A549 (cell line): ENCODE measurements around the gene IRX5. TPM values are rescaled to one million over a fixed set of nuclear protein-coding genes. Genes with fewer than 3 reads are reported as not detected.

ENCODE experiments used
- ATAC-seq, 2 experiments: fragments of 200-7000 bp in 1 of 2; fragments of >200 bp in 1 of 2; cut with Nextera tagmentation in 1 of 2; cut with Tn5 transposase in 1 of 2; 3 replicates each; pipeline versions ENCODE4 v1.8.0 to v1.9.1; 2018 to 2020; ENCODE audit warnings: mild to moderate bottlenecking in 1 of 2, moderate library complexity in 1 of 2
- CTCF ChIA-PET: fragments of 300-600 bp; sonication (Branson Sonifier 250); formaldehyde crosslinking; extraction: SDS; loops from one replicate; lab custom pipeline; 2021; ENCODE audit warnings: antibody characterized with exemption, inconsistent platforms; lab: Yijun Ruan, JAX
- POLR2A ChIA-PET: fragments of 350-600 bp; formaldehyde crosslinking; extraction: SDS; loops from one replicate; lab custom pipeline; 2021; ENCODE audit warnings: antibody characterized with exemption, inconsistent platforms; lab: Yijun Ruan, JAX
- DNase-seq, 2 experiments: peaks; one replicate each; pipeline versions ENCODE4 v3.0.0 to v3.0.0-alpha.2; 2011 to 2016; ENCODE audit warnings: low read depth in 1 of 2, low spot score in 1 of 2
- FAIRE-seq: peaks from 2 replicates; lab custom pipeline; 2011; peaks lifted over from hg19 to GRCh38; lab: Jason Lieb, UNC
- H3K27ac ChIP-seq, 2 experiments: fragments of >200 bp; sonication (Bioruptor Twin); formaldehyde crosslinking; 3 replicates each; pipeline ENCODE4 v1.5.1; 2016 to 2017
- H3K4me1 ChIP-seq: fragments of >200 bp; sonication (Bioruptor Twin); formaldehyde crosslinking; 3 replicates; pipeline ENCODE4 v1.6.1; 2016
- H3K4me2 ChIP-seq: fragments of >200 bp; sonication (Bioruptor Twin); formaldehyde crosslinking; 3 replicates; pipeline ENCODE4 v1.6.1; 2016
- H3K4me3 ChIP-seq: fragments of >200 bp; sonication (Bioruptor Twin); formaldehyde crosslinking; 3 replicates; pipeline ENCODE4 v1.5.1; 2016
- H3K9me3 ChIP-seq: fragments of >200 bp; sonication (Bioruptor Twin); formaldehyde crosslinking; 3 replicates; pipeline ENCODE4 v1.6.1; 2016
- BCL3 ChIP-seq: fragments of >200 bp; sonication (Bioruptor Twin); formaldehyde crosslinking; IDR thresholded peaks from 3 replicates; pipeline ENCODE4 v1.6.1; 2016
- CBX2 ChIP-seq: fragments of 200-600 bp; sonication (generic); IDR thresholded peaks from 2 replicates; pipeline ENCODE4 v1.6.1; 2016; ENCODE audit warnings: low read depth, mild to moderate bottlenecking, borderline replicate concordance
- E2F6 ChIP-seq: IDR thresholded peaks from 2 replicates; pipeline ENCODE4 v1.6.1; 2012; ENCODE audit warnings: low read depth, borderline replicate concordance
- FOXS1 ChIP-seq: fragments of 250-450 bp; sonication (Bioruptor Pico); IDR thresholded peaks from 2 replicates; pipeline ENCODE4 v1.5.0; 2020; ENCODE audit warnings: mild to moderate bottlenecking, moderate library complexity
- HES2 ChIP-seq: fragments of >200 bp; sonication (Bioruptor Twin); formaldehyde crosslinking; IDR thresholded peaks from 2 replicates; pipeline ENCODE4 v1.6.1; 2016
- HEYL ChIP-seq: fragments of 250-450 bp; sonication (Bioruptor Pico); IDR thresholded peaks from 2 replicates; pipeline ENCODE4 v1.8.0; 2021; ENCODE audit warnings: mild to moderate bottlenecking, moderate library complexity
- HOXB13 ChIP-seq: fragments of 250-450 bp; sonication (Bioruptor Pico); IDR thresholded peaks from 2 replicates; pipeline ENCODE4 v1.5.0; 2020; ENCODE audit warnings: low read depth, mild to moderate bottlenecking, moderate library complexity
- KDM1A ChIP-seq: fragments of 200-600 bp; sonication (generic); IDR thresholded peaks from 2 replicates; pipeline ENCODE4 v1.6.1; 2016; ENCODE audit warnings: low read depth, mild to moderate bottlenecking
- NFE2L2 ChIP-seq: fragments of 150-350 bp; conservative IDR thresholded peaks from 2 replicates; pipeline ENCODE4 v1.6.1; 2014; ENCODE audit warnings: low read length
- NPAS2 ChIP-seq: fragments of 250-450 bp; sonication (Bioruptor Pico); IDR thresholded peaks from 2 replicates; pipeline ENCODE4 v1.8.0; 2022; ENCODE audit warnings: mild to moderate bottlenecking, moderate library complexity, borderline replicate concordance
- POLR2AphosphoS2 ChIP-seq: conservative IDR thresholded peaks from 2 replicates; pipeline ENCODE4 v1.6.1; 2012; ENCODE audit warnings: low read length, improper control_type of control experiment, inconsistent platforms
- RAD21 ChIP-seq, 2 experiments: fragments of >200 bp in 1 of 2; sonication (Bioruptor Twin) in 1 of 2; formaldehyde crosslinking in 1 of 2; IDR thresholded peaks in 1 of 2; conservative IDR thresholded peaks in 1 of 2; 2 replicates in 1 of 2; 3 replicates in 1 of 2; pipeline ENCODE4 v1.6.1; 2012 to 2018; ENCODE audit warnings: inconsistent platforms in 1 of 2
- RNF2 ChIP-seq: fragments of 200-600 bp; sonication (generic); IDR thresholded peaks from 2 replicates; pipeline ENCODE4 v1.6.1; 2016; ENCODE audit warnings: low read depth, mild to moderate bottlenecking, antibody characterized with exemption, moderate library complexity, borderline replicate concordance
- ZFP36 ChIP-seq: fragments of 450-650 bp; IDR thresholded peaks from 2 replicates; pipeline ENCODE4 v1.6.1; 2014; ENCODE audit warnings: borderline replicate concordance; ENCODE audit not compliant: partially characterized antibody
- WGBS: methylation state at CpG from one replicate; pipeline ENCODE4 v1.1.6; 2017; ENCODE audit errors: missing lambda C conversion rate; 5-methylcytosine and 5-hydroxymethylcytosine counted together
- polyA plus RNA-seq, 4 experiments: library from polyadenylated mRNA; depleted of rRNA in 3 of 4; stranded (reverse); fragments of >200 nt; fragmentation: RNase III in 1 of 4; extraction: RNeasy Plus Mini Kit Qiagen cat#74134 plus additional on column Dnase treatment in 1 of 4; gene quantifications; 2 replicates in 3 of 4; 3 replicates in 1 of 4; pipeline ENCODE4 v1.2.3, GENCODE V29; 2011 to 2017
- TF ChIP-seq, protein P1 (sequence below): fragments of >200 bp; sonication (Bioruptor Twin); formaldehyde crosslinking; IDR thresholded peaks from 3 replicates; pipeline ENCODE4 v1.5.1; 2016
- TF ChIP-seq, protein P2 (sequence below): fragments of 200-600 bp; sonication (generic); IDR thresholded peaks from 2 replicates; pipeline ENCODE4 v1.6.1; 2016; ENCODE audit warnings: antibody characterized with exemption, mild to moderate bottlenecking, moderate library complexity

IRX5 gene
- polyA plus RNA-seq, 2 of the 4 experiments (the other 2 are of a cell fraction): 0.67 to 0.88 TPM

DNA sequence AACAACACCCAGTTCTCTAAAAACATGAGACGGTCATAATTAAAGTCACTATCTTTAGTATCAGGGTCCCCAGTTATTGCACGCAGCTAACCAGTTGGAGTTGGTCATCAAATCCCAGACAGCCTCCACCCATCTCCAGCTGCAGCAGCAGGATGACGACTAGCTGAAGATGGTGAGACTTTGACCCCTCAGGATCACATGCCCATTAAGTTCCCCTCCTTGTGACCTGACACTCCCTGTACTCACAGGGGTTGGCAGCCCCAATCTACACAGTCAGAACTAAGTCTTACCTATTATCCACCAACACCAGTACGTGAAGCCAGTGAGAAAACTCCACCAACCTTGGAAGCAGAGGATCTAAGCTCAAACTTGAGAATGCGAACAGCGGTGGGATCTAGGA, 37.7 kb upstream of the IRX5 start:
- WGBS: 71% methylated on average over 6 of the region's 6 CpGs
- no peak overlapping the region for H3K27ac ChIP-seq
- no peak for ATAC-seq
- H3K9me3 ChIP-seq: no peaks in the 10 kb centered on the region
- TF ChIP-seq KDM1A: no peak
- no peak for TF ChIP-seq POLR2AphosphoS2
- no peak for TF ChIP-seq RAD21 (conservative IDR thresholded peaks at IDR 0.05 in 1 of 2, IDR thresholded peaks at IDR 0.05 in 1 of 2)
- no peak for TF ChIP-seq RNF2
- TF ChIP-seq HES2: no peak
- TF ChIP-seq CBX2: no peak
- TF ChIP-seq, protein P1, sequence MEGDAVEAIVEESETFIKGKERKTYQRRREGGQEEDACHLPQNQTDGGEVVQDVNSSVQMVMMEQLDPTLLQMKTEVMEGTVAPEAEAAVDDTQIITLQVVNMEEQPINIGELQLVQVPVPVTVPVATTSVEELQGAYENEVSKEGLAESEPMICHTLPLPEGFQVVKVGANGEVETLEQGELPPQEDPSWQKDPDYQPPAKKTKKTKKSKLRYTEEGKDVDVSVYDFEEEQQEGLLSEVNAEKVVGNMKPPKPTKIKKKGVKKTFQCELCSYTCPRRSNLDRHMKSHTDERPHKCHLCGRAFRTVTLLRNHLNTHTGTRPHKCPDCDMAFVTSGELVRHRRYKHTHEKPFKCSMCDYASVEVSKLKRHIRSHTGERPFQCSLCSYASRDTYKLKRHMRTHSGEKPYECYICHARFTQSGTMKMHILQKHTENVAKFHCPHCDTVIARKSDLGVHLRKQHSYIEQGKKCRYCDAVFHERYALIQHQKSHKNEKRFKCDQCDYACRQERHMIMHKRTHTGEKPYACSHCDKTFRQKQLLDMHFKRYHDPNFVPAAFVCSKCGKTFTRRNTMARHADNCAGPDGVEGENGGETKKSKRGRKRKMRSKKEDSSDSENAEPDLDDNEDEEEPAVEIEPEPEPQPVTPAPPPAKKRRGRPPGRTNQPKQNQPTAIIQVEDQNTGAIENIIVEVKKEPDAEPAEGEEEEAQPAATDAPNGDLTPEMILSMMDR: no peak
- no peak for TF ChIP-seq HEYL (CRISPR knock-in tag)
- no peak for TF ChIP-seq NFE2L2
- TF ChIP-seq NPAS2: no peak
- no peak for TF ChIP-seq E2F6
- TF ChIP-seq BCL3: no peak
- TF ChIP-seq, protein P2, sequence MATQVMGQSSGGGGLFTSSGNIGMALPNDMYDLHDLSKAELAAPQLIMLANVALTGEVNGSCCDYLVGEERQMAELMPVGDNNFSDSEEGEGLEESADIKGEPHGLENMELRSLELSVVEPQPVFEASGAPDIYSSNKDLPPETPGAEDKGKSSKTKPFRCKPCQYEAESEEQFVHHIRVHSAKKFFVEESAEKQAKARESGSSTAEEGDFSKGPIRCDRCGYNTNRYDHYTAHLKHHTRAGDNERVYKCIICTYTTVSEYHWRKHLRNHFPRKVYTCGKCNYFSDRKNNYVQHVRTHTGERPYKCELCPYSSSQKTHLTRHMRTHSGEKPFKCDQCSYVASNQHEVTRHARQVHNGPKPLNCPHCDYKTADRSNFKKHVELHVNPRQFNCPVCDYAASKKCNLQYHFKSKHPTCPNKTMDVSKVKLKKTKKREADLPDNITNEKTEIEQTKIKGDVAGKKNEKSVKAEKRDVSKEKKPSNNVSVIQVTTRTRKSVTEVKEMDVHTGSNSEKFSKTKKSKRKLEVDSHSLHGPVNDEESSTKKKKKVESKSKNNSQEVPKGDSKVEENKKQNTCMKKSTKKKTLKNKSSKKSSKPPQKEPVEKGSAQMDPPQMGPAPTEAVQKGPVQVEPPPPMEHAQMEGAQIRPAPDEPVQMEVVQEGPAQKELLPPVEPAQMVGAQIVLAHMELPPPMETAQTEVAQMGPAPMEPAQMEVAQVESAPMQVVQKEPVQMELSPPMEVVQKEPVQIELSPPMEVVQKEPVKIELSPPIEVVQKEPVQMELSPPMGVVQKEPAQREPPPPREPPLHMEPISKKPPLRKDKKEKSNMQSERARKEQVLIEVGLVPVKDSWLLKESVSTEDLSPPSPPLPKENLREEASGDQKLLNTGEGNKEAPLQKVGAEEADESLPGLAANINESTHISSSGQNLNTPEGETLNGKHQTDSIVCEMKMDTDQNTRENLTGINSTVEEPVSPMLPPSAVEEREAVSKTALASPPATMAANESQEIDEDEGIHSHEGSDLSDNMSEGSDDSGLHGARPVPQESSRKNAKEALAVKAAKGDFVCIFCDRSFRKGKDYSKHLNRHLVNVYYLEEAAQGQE: no peak
- TF ChIP-seq FOXS1 (CRISPR knock-in tag): no peak
- no peak for TF ChIP-seq HOXB13 (CRISPR knock-in tag)
- TF ChIP-seq, all 56 proteins: peak for 0
- Histone ChIP-seq H3K4me1 (no peaks in the 10 kb centered on the region), H3K4me3 (no peak overlapping the region), H3K4me2 (no peak overlapping the region)
- CTCF ChIA-PET: no interaction called here
- FAIRE-seq (no peak), DNase-seq (peak in 1 of 2 experiments; percentile 4)
- POLR2A ChIA-PET: no interaction called here

DNA sequence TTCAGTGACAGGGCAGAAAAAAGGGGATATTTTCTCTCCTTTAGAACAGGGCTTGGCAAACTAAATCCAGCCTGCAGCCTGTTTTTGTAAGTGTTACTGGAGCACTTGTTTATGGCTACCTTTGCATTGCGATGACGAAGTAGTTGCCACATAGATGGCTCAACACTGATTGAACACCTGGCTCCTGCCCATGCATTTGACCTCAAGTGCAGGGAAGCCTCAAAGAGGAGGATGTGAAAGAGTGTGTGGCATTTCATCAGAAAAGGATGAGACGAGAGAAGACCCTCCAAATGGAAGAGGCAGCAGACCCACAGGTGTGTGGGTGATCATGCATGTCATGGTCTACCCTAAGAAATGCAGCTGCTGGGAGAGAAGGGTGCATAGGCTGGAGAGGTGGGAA, 32.7 kb upstream of the IRX5 start:
- H3K9me3 ChIP-seq: 0 out of 3 replicates have a peak, but pooled peaks cover 3% of the 10 kb centered on the region
- DNase-seq: no peak
- no peaks in the 10 kb centered on the region for H3K4me1 ChIP-seq
- no peak for FAIRE-seq
- H3K27ac ChIP-seq: no peak overlapping the region
- POLR2A ChIA-PET: no interaction called here
- H3K4me2 ChIP-seq: no peak overlapping the region
- 64% methylated on average over 3 of the region's 3 CpGs for WGBS
- no peak overlapping the region for H3K4me3 ChIP-seq
- ATAC-seq: no peak
- CTCF ChIA-PET: no interaction called here
- no peak for TF ChIP-seq RAD21 (conservative IDR thresholded peaks at IDR 0.05 in 1 of 2, IDR thresholded peaks at IDR 0.05 in 1 of 2)
- no peak for TF ChIP-seq ZFP36
- TF ChIP-seq FOXS1 (CRISPR knock-in tag): no peak
